Fibroblast of the aortic adventitia (primary cell): ENCODE data around the gene FAM133A. TPM values are rescaled to one million over a fixed set of nuclear protein-coding genes. Genes with fewer than 3 reads are reported as not detected.

Experiments used
- DNase-seq: peaks from one replicate; pipeline ENCODE4 v3.0.0-alpha.2; 2010; ENCODE audit warnings: low read depth
- H3K4me3 ChIP-seq: 2 replicates; pipeline ENCODE4 v1.5.1; 2011; ENCODE audit warnings: low read depth, mild to moderate bottlenecking, control low read depth, low read length, moderate library complexity
- total RNA-seq: library from RNA; depleted of rRNA; stranded (reverse); fragments of >200 nt; gene quantifications from 2 replicates; pipeline ENCODE4 v1.2.3, GENCODE V29; 2012; ENCODE audit warnings: low replicate concordance
- TF ChIP-seq, protein P1 (sequence below): IDR thresholded peaks from 2 replicates; pipeline ENCODE4 v1.5.1; 2011; ENCODE audit warnings: mild to moderate bottlenecking, low read length, control low read depth, inconsistent platforms; ENCODE audit not compliant: insufficient read depth

The FAM133A gene
- total RNA-seq, 1 donor = 0.45 TPM

DNA sequence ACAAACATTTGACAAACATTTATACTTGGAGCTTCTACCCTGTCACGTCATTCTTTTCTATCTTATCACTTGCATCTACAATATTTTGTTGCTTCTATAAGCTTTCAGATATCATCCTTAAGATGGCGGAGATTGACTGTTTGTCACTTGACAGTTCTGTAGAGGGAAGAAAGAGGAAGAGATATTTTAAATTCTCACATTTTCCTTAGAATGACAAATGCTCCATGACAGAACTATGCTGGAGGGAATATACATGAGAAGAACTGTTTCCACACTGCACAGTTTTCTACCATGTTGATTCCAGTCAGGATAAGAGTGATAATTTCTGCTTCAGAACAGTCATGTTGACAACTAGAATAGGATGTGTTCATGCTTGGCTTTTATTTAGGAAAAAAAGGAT is 29.7 kb downstream of the FAM133A start:
- no peak for DNase-seq
- TF ChIP-seq, protein P1, sequence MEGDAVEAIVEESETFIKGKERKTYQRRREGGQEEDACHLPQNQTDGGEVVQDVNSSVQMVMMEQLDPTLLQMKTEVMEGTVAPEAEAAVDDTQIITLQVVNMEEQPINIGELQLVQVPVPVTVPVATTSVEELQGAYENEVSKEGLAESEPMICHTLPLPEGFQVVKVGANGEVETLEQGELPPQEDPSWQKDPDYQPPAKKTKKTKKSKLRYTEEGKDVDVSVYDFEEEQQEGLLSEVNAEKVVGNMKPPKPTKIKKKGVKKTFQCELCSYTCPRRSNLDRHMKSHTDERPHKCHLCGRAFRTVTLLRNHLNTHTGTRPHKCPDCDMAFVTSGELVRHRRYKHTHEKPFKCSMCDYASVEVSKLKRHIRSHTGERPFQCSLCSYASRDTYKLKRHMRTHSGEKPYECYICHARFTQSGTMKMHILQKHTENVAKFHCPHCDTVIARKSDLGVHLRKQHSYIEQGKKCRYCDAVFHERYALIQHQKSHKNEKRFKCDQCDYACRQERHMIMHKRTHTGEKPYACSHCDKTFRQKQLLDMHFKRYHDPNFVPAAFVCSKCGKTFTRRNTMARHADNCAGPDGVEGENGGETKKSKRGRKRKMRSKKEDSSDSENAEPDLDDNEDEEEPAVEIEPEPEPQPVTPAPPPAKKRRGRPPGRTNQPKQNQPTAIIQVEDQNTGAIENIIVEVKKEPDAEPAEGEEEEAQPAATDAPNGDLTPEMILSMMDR = no peak
- no peak overlapping the region for H3K4me3 ChIP-seq

- TF ChIP-seq, protein P1 = no peak
Observed at GRCh38 chrX:93711076-93711475, 37.1 kb downstream of the FAM133A start.

GRCh38 chrX:93741811-93742210 is 67.8 kb downstream of the FAM133A start:
- H3K4me3 ChIP-seq = no peak overlapping the region
- TF ChIP-seq, protein P1 = no peak
- DNase-seq = no peak

More at GRCh38 chrX:93711076-93711475, 37.1 kb downstream of the FAM133A start:
- no peak overlapping the region for H3K4me3 ChIP-seq
- no peak for DNase-seq

DNA sequence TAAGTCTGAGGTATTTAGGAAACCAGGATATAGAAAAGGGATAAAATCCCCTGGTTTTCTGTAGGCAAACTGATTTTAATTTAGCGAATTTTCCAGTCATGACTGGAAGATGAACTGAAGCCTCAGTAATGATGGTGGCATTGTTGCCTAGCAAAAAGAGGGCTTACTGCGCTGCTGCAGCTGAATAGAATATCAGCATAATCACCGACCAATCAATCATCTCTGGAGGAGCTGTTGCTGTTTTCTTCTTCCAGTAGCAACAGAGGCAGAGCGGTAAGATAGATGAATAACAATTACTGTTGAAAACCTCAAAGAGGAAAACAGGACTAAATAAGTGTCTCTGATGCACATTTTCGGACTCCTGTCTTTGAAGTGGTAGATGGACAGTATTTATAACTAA is 86.2 kb downstream of the FAM133A start:
- no peak for DNase-seq
- H3K4me3 ChIP-seq = no peak overlapping the region
- TF ChIP-seq, protein P1 = no peak

Other genes starting within 250 kb of the FAM133A start
- 12.4 and 15.8 TPM in 2 replicates for gene NAP1L3, start 628 bp upstream of the FAM133A start, total RNA-seq